Suprapubic skin (tissue), 4 donors: ENCODE results near the gene SENP6. TPM values are rescaled to one million over a fixed set of nuclear protein-coding genes. Genes with fewer than 3 reads are reported as not detected.
"Not testable (repeated sequence)": the region's sequence is repeated elsewhere in the genome, so short reads cannot be mapped to it uniquely, and the experiment has no call there.

Source experiments
- DNase-seq, 2 donors: peaks; one replicate each; pipeline ENCODE4 v3.0.0-alpha.2; 2019; ENCODE audit warnings: low spot score in 2 of 2
- H3K27ac ChIP-seq: fragments of 200-600 bp; sonication (generic); one replicate; pipeline ENCODE4 v1.5.1; 2019
- H3K27me3 ChIP-seq: fragments of 200-600 bp; sonication (generic); one replicate; pipeline ENCODE4 v1.5.1; 2019
- H3K36me3 ChIP-seq: fragments of 200-600 bp; sonication (generic); one replicate; pipeline ENCODE4 v1.5.1; 2019
- H3K4me1 ChIP-seq: fragments of 200-600 bp; sonication (generic); one replicate; pipeline ENCODE4 v1.5.1; 2019
- H3K4me3 ChIP-seq: fragments of 200-600 bp; sonication (generic); one replicate; pipeline ENCODE4 v1.5.1; 2019; ENCODE audit warnings: mild to moderate bottlenecking
- H3K9me3 ChIP-seq: fragments of 200-600 bp; sonication (generic); one replicate; pipeline ENCODE4 v1.5.1; 2019
- CTCF ChIP-seq, 2 donors: fragments of 200-600 bp in 1 of 2; fragments of 450-650 bp in 1 of 2; sonication (generic) in 1 of 2; IDR thresholded peaks; one replicate each; pipeline ENCODE4 v1.5.1; 2016 to 2019; ENCODE audit warnings: antibody characterized with exemption in 2 of 2, mild to moderate bottlenecking in 1 of 2, moderate library complexity in 1 of 2
- EP300 ChIP-seq: sonication (generic); formaldehyde crosslinking; IDR thresholded peaks from one replicate; pipeline ENCODE4 v1.6.1; 2017; ENCODE audit warnings: antibody characterized with exemption
- POLR2A ChIP-seq, 2 donors: fragments of 450-650 bp; IDR thresholded peaks; one replicate each; pipeline ENCODE4 v1.6.1; 2017; ENCODE audit warnings: antibody characterized with exemption in 2 of 2, mild to moderate bottlenecking in 2 of 2, moderate library complexity in 2 of 2
- POLR2AphosphoS5 ChIP-seq, 3 donors: sonication (generic); formaldehyde crosslinking; IDR thresholded peaks; one replicate each; pipeline ENCODE4 v1.6.1; 2017; ENCODE audit warnings: antibody characterized with exemption in 3 of 3
- WGBS: methylation state at CpG from one replicate; pipeline ENCODE4 v1.1.5; 2018; 5-methylcytosine and 5-hydroxymethylcytosine counted together
- total RNA-seq, 4 donors: library from RNA; depleted of rRNA; stranded (reverse); fragments of >200 nt; gene quantifications; one replicate each; pipeline ENCODE4 v1.1.0, GENCODE V29; 2016

SENP6 gene
- total RNA-seq, 4 donors from 2014 or later = 65.1 to 176 (median 83.2) TPM

- no peaks in the 10 kb centered on the region for H3K27me3 ChIP-seq
- H3K9me3 ChIP-seq = no peaks in the 10 kb centered on the region
- no peak overlapping the region for H3K4me3 ChIP-seq
- no peak for DNase-seq
- H3K27ac ChIP-seq = no peak overlapping the region
- TF ChIP-seq POLR2A (IDR thresholded peaks at IDR 0.05) (no peak), EP300 (no peak), POLR2AphosphoS5 (IDR thresholded peaks at IDR 0.05) (no peak), CTCF (IDR thresholded peaks at IDR 0.05) (no peak)
- peaks cover 20% of the 10 kb centered on the region for H3K36me3 ChIP-seq
- peaks cover 24% of the 10 kb centered on the region for H3K4me1 ChIP-seq
- 88% methylated on average over 1 of the region's 1 CpG for WGBS
These were observed 21.8 kb downstream of the SENP6 start for GRCh38 chr6:75623491-75623890.

GRCh38 chr6:75624335-75624734 lies 22.7 kb downstream of the SENP6 start:
- peaks cover 24% of the 10 kb centered on the region for H3K4me1 ChIP-seq
- H3K9me3 ChIP-seq = no peaks in the 10 kb centered on the region
- TF ChIP-seq POLR2A (IDR thresholded peaks at IDR 0.05) (no peak), POLR2AphosphoS5 (IDR thresholded peaks at IDR 0.05) (no peak), EP300 (no peak), CTCF (IDR thresholded peaks at IDR 0.05) (no peak)
- WGBS = 90% methylated on average over 4 of the region's 4 CpGs
- no peaks in the 10 kb centered on the region for H3K27me3 ChIP-seq
- H3K36me3 ChIP-seq = peaks cover 23% of the 10 kb centered on the region
- H3K27ac ChIP-seq = no peak overlapping the region
- no peak for DNase-seq
- no peak overlapping the region for H3K4me3 ChIP-seq

- Histone ChIP-seq H3K9me3 (no peaks in the 10 kb centered on the region), H3K4me1 (peaks cover 19% of the 10 kb centered on the region), H3K27ac (no peak overlapping the region), H3K27me3 (no peaks in the 10 kb centered on the region), H3K36me3 (peaks cover 24% of the 10 kb centered on the region), H3K4me3 (no peak overlapping the region)
- no peak for DNase-seq
- 76% methylated on average over 7 of the region's 7 CpGs for WGBS
- TF ChIP-seq POLR2AphosphoS5 (IDR thresholded peaks at IDR 0.05) = no peak
These were observed 23.3 kb downstream of the SENP6 start for GRCh38 chr6:75624988-75625387.

GRCh38 chr6:75626561-75626960 lies 24.9 kb downstream of the SENP6 start:
- 94% methylated on average over 2 of the region's 2 CpGs for WGBS
- no peak for DNase-seq
- H3K27ac ChIP-seq = no peak overlapping the region
- TF ChIP-seq CTCF (IDR thresholded peaks at IDR 0.05) (no peak), POLR2AphosphoS5 (IDR thresholded peaks at IDR 0.05) (no peak), EP300 (no peak), POLR2A (IDR thresholded peaks at IDR 0.05) (no peak)
- peaks cover 5% of the 10 kb centered on the region for H3K4me1 ChIP-seq
- H3K36me3 ChIP-seq = peaks cover 29% of the 10 kb centered on the region
- no peaks in the 10 kb centered on the region for H3K27me3 ChIP-seq
- H3K9me3 ChIP-seq = no peaks in the 10 kb centered on the region
- no peak overlapping the region for H3K4me3 ChIP-seq

DNA sequence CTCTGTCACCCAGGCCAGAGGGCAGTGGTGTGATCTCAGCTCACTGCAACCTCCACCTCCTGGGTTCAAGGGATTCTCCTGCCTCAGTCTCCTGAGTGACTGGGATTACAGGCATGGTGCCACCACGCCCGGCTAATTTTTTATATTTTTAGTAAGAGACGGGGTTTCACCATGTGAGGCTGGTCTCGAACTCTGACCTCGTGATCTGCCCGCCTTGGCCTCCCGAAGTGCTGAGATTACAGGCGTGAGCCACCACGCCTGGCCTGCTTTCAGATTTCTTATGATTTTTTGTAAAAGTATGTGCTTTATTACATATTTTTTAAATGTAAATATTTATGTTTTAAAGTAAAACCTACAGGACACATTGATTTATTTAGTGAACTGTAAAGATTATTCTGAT lies 26.0 kb downstream of the SENP6 start:
- H3K4me1 ChIP-seq, H3K4me3 ChIP-seq, H3K27me3 ChIP-seq, H3K9me3 ChIP-seq, DNase-seq, H3K27ac ChIP-seq: not testable (repeated sequence)
- peaks cover 29% of the 10 kb centered on the region for H3K36me3 ChIP-seq
- 99% methylated on average over 9 of the region's 9 CpGs for WGBS

- Histone ChIP-seq H3K36me3 (peaks cover 37% of the 10 kb centered on the region), H3K4me1 (no peaks in the 10 kb centered on the region), H3K27ac (no peak overlapping the region), H3K4me3 (no peak overlapping the region), H3K27me3 (no peaks in the 10 kb centered on the region), H3K9me3 (no peaks in the 10 kb centered on the region)
- no peak for DNase-seq
- 88% methylated on average over 5 of the region's 5 CpGs for WGBS
- no peak for TF ChIP-seq POLR2A (IDR thresholded peaks at IDR 0.05)
- no peak for TF ChIP-seq CTCF (IDR thresholded peaks at IDR 0.05)
These were observed 30.4 kb downstream of the SENP6 start for GRCh38 chr6:75631859-75632635.
